H1 (cell line): ENCODE measurements around the gene SAP30L. TPM values are rescaled to one million over a fixed set of nuclear protein-coding genes. Genes with fewer than 3 reads are reported as not detected.
A peak's percentile ranks its signal among the peaks of the same experiment; 100 is the strongest.

Source experiments
- BCL11A ChIP-seq, 2 experiments: IDR thresholded peaks; one replicate each; pipeline ENCODE4 v1.6.1; 2011; ENCODE audit warnings: low read depth in 2 of 2, low read length in 2 of 2, mild to moderate bottlenecking in 2 of 2
- CBX8 ChIP-seq: fragments of 300-800, 300-1000 bp; sonication (generic); IDR thresholded peaks from 2 replicates; pipeline ENCODE4 v1.7.1; 2016; ENCODE audit warnings: low read depth, low read length, borderline replicate concordance
- CHD2 ChIP-seq: IDR thresholded peaks from 2 replicates; pipeline ENCODE4 v1.6.1; 2012; ENCODE audit warnings: low read length, improper control_type of control experiment
- CTBP2 ChIP-seq: IDR thresholded peaks from 2 replicates; pipeline ENCODE4 v1.7.0; 2011; ENCODE audit warnings: borderline replicate concordance, mild to moderate bottlenecking, moderate library complexity, mixed read lengths, low read length; ENCODE audit not compliant: insufficient read depth, insufficient read length
- E2F6 ChIP-seq: IDR thresholded peaks from 2 replicates; pipeline ENCODE4 v1.6.1; 2012; ENCODE audit warnings: inconsistent platforms
- EP300 ChIP-seq, 2 experiments: IDR thresholded peaks; 1 replicate in 1 of 2; 2 replicates in 1 of 2; pipeline ENCODE4 v1.6.1; 2011 to 2012; ENCODE audit warnings: low read depth in 2 of 2, low read length in 2 of 2, mild to moderate bottlenecking in 2 of 2, borderline replicate concordance in 1 of 2, inconsistent platforms in 1 of 2, moderate library complexity in 1 of 2
- JUN ChIP-seq: IDR thresholded peaks from 2 replicates; pipeline ENCODE4 v1.6.1; 2011; ENCODE audit warnings: low read depth, mild to moderate bottlenecking, improper control_type of control experiment, low read length
- KDM1A ChIP-seq: fragments of 200-600, 300-600 bp; sonication (generic); IDR thresholded peaks from 2 replicates; pipeline ENCODE4 v1.7.1; 2016; ENCODE audit warnings: mild to moderate bottlenecking, low read length, borderline replicate concordance
- RNF2 ChIP-seq: fragments of 200-900, 300-1000 bp; sonication (generic); IDR thresholded peaks from 2 replicates; pipeline ENCODE4 v1.7.1; 2016; ENCODE audit warnings: borderline replicate concordance, low read depth, mild to moderate bottlenecking, antibody characterized with exemption, low read length; ENCODE audit not compliant: poor library complexity, severe bottlenecking; ENCODE audit errors: missing control alignments
- SUZ12 ChIP-seq: fragments of 200-600 bp; sonication (generic); IDR thresholded peaks from 2 replicates; pipeline ENCODE4 v1.6.1; 2012; ENCODE audit warnings: mild to moderate bottlenecking, inconsistent platforms, low read length, moderate library complexity, mixed read lengths
- polyA plus RNA-seq, 7 experiments: library from polyadenylated mRNA; depleted of rRNA in 3 of 7; stranded (reverse) in 5 of 7; unstranded in 2 of 7; fragments of >200 nt in 5 of 7; fragments of 200-250 nt in 2 of 7; gene quantifications; 1 replicate in 5 of 7; 2 replicates in 1 of 7; 4 replicates in 1 of 7; pipeline versions ENCODE4 v1.2.1 to v1.2.3, GENCODE V29; 2011 to 2013; ENCODE audit warnings: missing spikeins in 2 of 7, mixed read lengths in 2 of 7
- total RNA-seq: library from RNA; stranded (reverse); fragmentation: NEBNext Ultra II Directional; extraction: Animal tissue kit (Norgen Biotek cat#: 25700); gene quantifications from 2 replicates; pipeline ENCODE4 v1.2.1, GENCODE V29; 2021

Gene SAP30L
- total and polyA plus RNA-seq, 2 of the 8 experiments (the other 6 are each of a cell fraction or from before 2014, with no cell fraction given), result 12.2 to 31.5 TPM

- TF ChIP-seq RNF2, result peak; percentile 62
- TF ChIP-seq JUN, result no peak
- peak; percentile 4; the same call in 1 of the 2 replicates for TF ChIP-seq SUZ12
- no peak for TF ChIP-seq BCL11A (IDR thresholded peaks at IDR 0.05; ENCODE audit: low read depth in 2 of 2, low read length in 2 of 2)
- peak; percentile 91 for TF ChIP-seq CTBP2
- no peak for TF ChIP-seq KDM1A
- TF ChIP-seq E2F6, result no peak
- no peak for TF ChIP-seq CHD2
- TF ChIP-seq CBX8, result no peak
- TF ChIP-seq EP300 (IDR thresholded peaks at IDR 0.05; ENCODE audit: borderline replicate concordance in 1 of 2, low read depth in 2 of 2, low read length in 2 of 2), result no peak
These were observed 40.6 kb downstream of the SAP30L start (continued) for GRCh38 chr5:154486427-154486866.
